HG03565 (cell line): ENCODE measurements around the gene TMEM236.

Experiments
- ATAC-seq: cut with Tn5 transposase; IDR thresholded peaks from one replicate; pipeline ENCODE4 v1.9.1; 2021; ENCODE audit warnings: mild to moderate bottlenecking, moderate library complexity; ENCODE audit not compliant: unreplicated experiment

TMEM236 gene

GRCh38 chr10:17737027-17737965 lies 14.7 kb upstream of the TMEM236 start:
- peak; percentile 46 for ATAC-seq

- ATAC-seq, result no peak
Measured at GRCh38 chr10:17740668-17741067, 11.3 kb upstream of the TMEM236 start.

GRCh38 chr10:17742918-17743317 lies 9.1 kb upstream of the TMEM236 start:
- no peak for ATAC-seq

DNA sequence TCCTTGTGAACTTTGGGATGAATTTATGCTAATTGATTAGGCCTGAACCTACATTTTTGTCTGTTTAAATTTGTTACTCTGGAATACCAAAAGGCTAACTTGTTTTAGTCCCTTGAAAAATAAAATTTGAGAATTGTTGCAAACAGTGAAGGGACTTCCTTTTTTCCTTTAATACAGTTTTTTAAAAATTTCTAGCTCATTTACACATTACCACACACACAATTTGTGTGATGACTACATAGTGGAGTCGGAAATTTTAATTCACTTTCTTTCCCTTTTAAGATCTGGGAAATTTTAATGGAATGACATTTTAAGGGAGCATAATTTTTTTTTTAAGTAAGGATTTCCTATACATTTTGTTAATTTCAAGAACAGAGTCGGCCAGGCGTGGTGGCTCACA lies 8.6 kb upstream of the TMEM236 start:
- ATAC-seq, result no peak

DNA sequence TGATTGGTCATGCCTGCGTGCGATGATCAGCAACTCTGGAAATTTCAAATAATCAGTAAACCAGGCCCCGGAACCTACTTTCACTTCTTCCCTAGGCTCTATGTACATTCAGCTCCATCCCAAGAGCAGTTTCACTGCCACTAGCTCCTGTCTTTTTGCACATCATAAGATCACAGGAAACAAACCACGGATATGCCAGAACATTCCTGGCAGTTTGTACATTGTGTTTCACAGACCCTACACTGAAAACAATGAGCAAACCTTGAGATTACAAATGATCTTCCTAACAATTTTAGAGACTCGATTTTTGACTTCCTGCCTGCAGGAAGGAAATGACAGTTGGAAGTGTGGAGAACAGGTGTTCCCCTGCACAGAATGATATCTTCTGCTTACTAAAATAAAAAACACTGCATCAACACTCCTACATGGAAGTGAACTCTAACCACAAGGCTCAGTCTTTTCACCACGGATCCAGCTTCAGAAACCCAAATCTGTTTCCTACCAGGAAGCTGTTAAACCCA lies 7.6 kb upstream of the TMEM236 start:
- ATAC-seq, result no peak

DNA sequence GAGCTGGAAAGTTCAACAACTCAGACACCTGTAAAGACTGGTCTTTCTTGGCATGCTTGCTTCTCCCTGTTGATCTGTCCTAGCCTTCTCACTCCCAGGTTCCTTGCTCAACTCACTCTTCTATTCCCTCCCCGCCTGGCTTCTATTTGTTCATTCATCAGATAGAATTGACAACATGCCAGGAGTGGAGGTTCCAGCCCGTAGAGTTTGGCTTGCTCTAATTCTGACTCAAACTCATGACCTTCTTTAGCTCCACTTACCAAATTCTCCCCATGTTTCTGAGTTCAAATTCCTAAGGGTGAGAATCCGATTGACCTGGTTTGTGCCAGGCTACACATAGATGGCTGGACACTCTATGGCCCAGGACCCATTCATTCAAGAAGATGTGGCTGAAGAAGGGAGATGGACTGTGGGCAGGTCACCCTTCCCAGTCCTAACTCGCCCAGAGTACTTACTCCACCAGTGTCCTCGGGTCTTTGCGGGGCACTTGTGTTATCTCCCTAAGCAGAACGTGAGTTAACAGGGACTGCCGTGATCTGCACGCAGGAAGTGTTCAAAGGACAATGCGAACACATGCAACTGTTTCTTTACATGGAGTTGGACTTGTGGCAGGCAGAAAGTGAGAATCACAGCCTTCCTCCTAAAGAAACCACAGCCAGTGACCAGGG lies 4.0 kb upstream of the TMEM236 start:
- no peak for ATAC-seq

DNA sequence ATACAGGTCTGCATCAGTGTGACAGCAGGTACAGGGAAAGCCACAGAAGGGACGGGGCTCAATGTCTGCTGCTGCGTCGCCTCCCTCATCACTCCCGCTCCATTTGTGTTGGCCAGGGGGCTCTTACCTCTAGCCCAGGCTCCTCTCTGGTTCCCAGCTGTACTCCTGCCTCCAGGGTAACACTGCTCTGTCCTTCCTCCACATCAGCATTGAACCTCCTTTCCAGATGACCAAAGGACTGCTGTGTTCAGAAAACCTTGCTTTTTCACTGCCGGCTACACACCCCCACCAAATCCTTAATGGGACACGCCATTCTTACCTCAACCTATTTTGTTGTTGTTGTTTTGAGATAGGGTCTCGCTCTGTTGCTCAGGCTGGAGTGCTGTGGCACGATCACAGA lies 2.1 kb upstream of the TMEM236 start:
- ATAC-seq, result no peak

- ATAC-seq, result peak; percentile 93
Measured at GRCh38 chr10:17756557-17757217, 4.7 kb downstream of the TMEM236 start.

GRCh38 chr10:17758200-17758599 lies 6.2 kb downstream of the TMEM236 start:
- no peak for ATAC-seq

- ATAC-seq, result no peak
Measured at GRCh38 chr10:17758896-17759295, 6.9 kb downstream of the TMEM236 start.

- no peak for ATAC-seq
Measured at GRCh38 chr10:17764142-17764541, 12.1 kb downstream of the TMEM236 start.

GRCh38 chr10:17765602-17766001 lies 13.6 kb downstream of the TMEM236 start:
- no peak for ATAC-seq

GRCh38 chr10:17766731-17767130 lies 14.7 kb downstream of the TMEM236 start:
- ATAC-seq, result no peak

GRCh38 chr10:17768496-17768895 lies 16.5 kb downstream of the TMEM236 start:
- ATAC-seq, result no peak

DNA sequence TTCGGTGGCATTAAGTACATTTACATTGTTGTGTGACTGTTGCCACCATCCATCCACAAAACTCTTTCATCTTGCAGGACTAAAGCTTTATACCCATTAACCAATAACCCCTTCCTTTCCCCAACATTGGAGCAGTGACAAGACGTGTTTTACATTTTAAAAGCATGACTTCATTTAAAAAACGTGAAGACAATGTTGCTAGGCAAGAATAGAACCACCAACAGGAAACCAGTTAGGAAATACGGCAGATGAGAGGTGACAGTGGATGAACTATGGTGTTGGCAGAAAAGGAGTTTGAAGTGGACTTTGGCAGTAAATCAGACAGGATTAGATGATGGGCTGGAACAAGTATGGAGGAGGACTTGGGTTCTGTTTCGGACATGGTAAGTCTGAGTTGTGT lies 17.0 kb downstream of the TMEM236 start:
- ATAC-seq, result no peak

- no peak for ATAC-seq
Measured at GRCh38 chr10:17771017-17771416, 19.0 kb downstream of the TMEM236 start.

DNA sequence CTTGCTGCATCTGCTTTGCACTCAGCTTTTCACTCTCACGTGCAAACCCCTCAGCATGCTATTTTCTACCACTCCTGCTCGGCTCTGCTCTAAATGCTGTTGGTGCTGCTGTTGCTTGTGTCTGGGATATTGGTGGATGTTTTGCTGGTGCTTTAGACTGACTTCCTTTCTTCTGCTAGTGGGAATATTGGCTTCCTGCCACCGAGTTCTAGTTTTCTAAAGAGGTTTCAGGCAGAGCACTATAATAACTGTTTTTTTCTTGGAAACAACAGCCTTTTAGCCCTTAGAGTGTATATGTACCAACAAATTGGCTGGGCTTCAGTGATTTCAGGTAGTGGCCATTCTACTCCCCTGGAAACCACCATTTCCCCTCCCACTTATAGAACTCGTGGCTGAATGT lies 27.8 kb downstream of the TMEM236 start:
- ATAC-seq, result no peak

DNA sequence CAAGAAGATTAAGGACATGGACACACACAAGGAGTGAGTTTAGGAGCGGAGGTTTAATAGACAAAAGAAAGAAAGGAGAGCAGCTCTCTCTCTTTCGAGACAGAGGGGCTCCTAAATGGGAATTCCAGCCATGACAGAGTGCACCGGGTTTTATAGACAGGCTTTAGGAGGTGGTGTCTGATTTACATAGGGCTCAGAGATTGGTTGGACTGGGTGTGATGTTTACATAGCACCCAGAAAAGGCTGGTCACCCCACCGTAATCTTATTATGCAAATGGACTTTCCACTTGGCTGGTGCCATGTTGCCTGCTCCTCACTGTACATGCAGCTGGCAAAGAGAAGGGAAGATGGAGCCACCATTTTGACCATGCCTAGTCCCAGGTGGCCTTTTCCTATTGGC lies 28.7 kb downstream of the TMEM236 start:
- no peak for ATAC-seq

GRCh38 chr10:17781856-17782255 lies 29.9 kb downstream of the TMEM236 start:
- no peak for ATAC-seq

DNA sequence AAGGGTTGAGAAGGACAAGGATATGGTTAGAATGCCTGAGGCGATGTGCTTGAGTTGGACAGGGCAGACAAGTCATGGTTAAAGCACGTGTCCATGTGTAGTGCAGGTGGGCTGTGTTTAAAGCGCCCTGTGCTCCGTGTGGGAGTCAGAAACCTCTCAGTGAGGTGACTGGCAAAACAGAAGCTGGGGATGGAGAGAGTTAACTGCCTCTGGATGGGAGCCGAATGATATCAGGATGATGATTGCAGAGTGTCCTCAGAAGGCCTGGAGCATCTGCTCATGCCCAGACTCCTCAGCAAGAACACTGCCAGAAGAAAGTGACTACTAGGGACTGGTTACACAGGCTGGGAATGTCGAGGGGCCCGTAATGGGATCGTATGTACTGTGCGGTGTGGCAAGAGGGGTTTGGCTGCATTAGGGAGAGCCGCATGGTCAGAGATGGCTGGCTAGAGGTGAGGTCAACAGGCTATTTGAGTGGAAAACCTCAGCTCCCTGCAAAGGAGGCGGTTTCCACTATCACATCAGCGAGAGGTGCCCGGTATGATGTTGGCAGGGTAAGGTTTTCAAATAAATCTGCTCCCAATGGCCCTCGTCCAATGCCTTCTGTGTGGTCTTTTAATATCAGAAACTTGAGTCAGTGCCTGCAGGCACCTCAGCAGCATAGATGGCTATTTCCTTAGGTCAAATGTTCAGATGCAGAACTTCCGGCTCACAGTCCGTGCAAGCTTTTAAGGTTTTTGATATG lies 31.1 kb downstream of the TMEM236 start:
- no peak for ATAC-seq

DNA sequence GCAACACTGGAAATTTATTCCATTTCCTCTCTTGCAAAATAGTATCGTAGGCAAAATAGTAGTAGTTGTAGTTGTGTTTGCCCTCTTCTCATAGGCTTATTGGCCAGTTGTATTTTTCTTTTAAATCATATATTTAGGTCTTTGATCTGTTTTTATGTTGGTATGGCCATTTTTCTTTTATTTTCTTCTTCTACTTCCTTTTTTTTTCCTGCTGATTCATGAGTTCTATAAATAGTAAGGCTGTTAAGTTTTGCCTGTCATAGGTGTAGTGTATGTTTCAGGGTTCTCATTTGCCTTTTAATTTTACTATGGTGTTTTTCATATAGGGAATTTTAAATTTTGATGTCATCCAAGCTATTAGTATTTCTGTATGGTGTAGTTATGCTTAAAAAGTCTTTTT lies 31.8 kb downstream of the TMEM236 start:
- no peak for ATAC-seq
